Activated T-helper 1 cell treated with anti-CD3 and anti-CD28 coated beads, Interleukin-12 subunit alpha, Interleukin-12 subunit beta, Interleukin-2, Interleukin-4 antibody, amounts not matched to agents 30 ng/mL and 10 ng/mL and 1 ng/mL, durations not matched to agents 14 hours and 24 hours and 36 hours (primary cell): ENCODE measurements around the gene ASB10. TPM values are rescaled to one million over a fixed set of nuclear protein-coding genes. Genes with fewer than 3 reads are reported as not detected.

Experiments
- DNase-seq: peaks from one replicate; pipeline ENCODE4 v3.0.0; 2021; ENCODE audit warnings: low spot score
- H3K27ac Mint-ChIP-seq: one replicate; pipeline ENCODE4 v1.8.0; 2021; ENCODE audit warnings: mild to moderate bottlenecking, mixed read lengths
- H3K27me3 Mint-ChIP-seq: one replicate; pipeline ENCODE4 v1.8.0; 2022; ENCODE audit warnings: mild to moderate bottlenecking, moderate library complexity, mixed read lengths; ENCODE audit not compliant: insufficient read depth
- H3K36me3 Mint-ChIP-seq: one replicate; pipeline ENCODE4 v1.8.0; 2021; ENCODE audit warnings: low read depth, mixed read lengths
- H3K4me1 Mint-ChIP-seq: one replicate; pipeline ENCODE4 v1.8.0; 2021; ENCODE audit warnings: low read depth, mixed read lengths
- H3K4me3 Mint-ChIP-seq: one replicate; pipeline ENCODE4 v1.8.0; 2021; ENCODE audit warnings: mild to moderate bottlenecking, moderate library complexity, mixed read lengths
- H3K9me3 Mint-ChIP-seq: one replicate; pipeline ENCODE4 v1.8.0; 2021; ENCODE audit warnings: mixed read lengths
- intact Hi-C: fragments of 100-400 bp; cut with micrococcal nuclease; formaldehyde crosslinking; loops from one replicate; pipeline ENCODE4 v1.15.1; 2024
- total RNA-seq: library from RNA; stranded (reverse); gene quantifications from 2 replicates; pipeline ENCODE4 v1.2.3, GENCODE V29; 2022

Gene ASB10
- total RNA-seq, 1 donor from 2014 or later, result not detected

DNA sequence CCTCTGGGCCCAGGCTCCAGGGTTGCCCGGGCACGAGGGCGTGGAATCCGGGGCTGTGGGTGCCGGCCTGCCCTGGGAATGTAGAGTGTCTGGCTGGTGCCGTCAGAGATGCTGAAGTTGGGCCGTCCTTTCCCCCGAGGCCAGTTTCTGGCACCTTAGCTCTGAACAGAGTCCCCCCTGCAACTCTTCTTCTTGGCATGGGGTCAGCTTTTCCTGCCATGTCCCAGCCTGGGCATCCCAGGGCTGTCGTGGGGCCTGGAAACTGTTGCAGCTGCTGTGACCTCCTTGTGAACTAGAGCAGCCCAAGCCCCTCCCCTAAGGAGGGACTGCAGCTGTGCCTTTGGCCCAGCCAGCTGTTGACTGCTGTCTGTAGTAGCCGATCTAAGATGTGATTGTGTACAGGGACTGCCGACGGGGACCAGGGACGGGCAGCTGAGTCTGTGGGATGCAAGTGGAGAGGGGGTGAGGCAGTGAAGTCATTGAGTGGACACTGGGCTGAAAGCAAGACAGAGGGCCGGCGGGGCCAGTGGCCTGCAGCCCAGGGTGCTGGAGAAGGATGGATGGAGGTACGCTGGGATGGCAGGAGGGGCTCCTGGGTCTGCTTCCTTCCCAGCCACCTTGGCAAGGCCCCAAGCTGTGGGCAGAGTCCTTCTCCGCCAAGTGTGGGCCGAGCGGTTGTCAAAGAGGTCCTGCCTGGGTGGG, 55.3 kb downstream of the ASB10 start:
- H3K4me1 Mint-ChIP-seq, result no peaks in the 10 kb centered on the region
- H3K9me3 Mint-ChIP-seq, result no peaks in the 10 kb centered on the region
- DNase-seq, result no peak
- intact Hi-C loops, result no loop called here
- no peak overlapping the region for H3K27ac Mint-ChIP-seq
- H3K27me3 Mint-ChIP-seq, result no peaks in the 10 kb centered on the region
- H3K36me3 Mint-ChIP-seq, result no peaks in the 10 kb centered on the region
- no peak overlapping the region for H3K4me3 Mint-ChIP-seq

DNA sequence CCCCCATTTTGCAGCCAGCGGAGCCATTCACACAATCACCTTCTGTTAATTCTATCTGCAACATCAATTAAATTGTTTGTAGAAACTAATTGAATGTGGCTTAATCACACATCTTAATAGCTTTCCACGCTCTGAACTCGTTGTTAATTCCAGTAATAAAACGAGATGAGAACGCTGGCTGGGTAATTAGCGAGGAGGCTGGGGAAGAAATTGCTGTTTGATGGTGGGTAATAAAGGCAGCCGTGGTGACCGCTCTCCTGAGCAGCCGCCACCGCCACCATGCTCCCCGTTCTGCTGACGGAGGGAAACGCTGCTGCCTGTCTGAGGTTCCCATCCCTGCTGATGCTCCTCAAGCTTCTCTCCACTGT, 55.8 kb downstream of the ASB10 start:
- Mint-ChIP-seq H3K4me1 (no peaks in the 10 kb centered on the region), H3K27ac (no peak overlapping the region), H3K4me3 (no peak overlapping the region), H3K27me3 (no peaks in the 10 kb centered on the region), H3K36me3 (no peaks in the 10 kb centered on the region), H3K9me3 (no peaks in the 10 kb centered on the region)
- no peak for DNase-seq
- intact Hi-C loops, result no loop called here

DNA sequence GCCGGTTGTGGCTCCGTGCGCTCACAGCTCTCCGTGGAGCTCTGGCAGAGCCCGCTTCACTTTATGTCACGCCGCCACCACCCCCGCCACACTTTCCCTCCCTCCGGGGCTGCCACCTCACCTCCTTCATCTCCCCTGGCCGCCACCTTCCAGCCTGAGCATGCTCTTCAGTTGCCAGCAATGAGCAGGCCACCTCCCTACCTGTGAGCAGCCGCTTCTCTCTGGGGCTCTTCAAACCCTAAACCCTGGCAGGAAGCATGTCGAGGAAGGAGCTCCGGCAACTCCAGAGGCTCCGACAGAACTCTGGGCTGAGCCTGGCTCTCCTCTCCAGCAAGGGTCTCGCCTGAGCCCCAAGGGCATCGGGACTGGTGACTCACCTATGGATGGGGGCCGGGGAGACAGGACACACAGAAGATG, 56.3 kb downstream of the ASB10 start:
- no peaks in the 10 kb centered on the region for H3K4me1 Mint-ChIP-seq
- DNase-seq, result no peak
- no peaks in the 10 kb centered on the region for H3K9me3 Mint-ChIP-seq
- no peak overlapping the region for H3K27ac Mint-ChIP-seq
- H3K27me3 Mint-ChIP-seq, result no peaks in the 10 kb centered on the region
- intact Hi-C loops, result no loop called here
- H3K36me3 Mint-ChIP-seq, result no peaks in the 10 kb centered on the region
- H3K4me3 Mint-ChIP-seq, result no peak overlapping the region

DNA sequence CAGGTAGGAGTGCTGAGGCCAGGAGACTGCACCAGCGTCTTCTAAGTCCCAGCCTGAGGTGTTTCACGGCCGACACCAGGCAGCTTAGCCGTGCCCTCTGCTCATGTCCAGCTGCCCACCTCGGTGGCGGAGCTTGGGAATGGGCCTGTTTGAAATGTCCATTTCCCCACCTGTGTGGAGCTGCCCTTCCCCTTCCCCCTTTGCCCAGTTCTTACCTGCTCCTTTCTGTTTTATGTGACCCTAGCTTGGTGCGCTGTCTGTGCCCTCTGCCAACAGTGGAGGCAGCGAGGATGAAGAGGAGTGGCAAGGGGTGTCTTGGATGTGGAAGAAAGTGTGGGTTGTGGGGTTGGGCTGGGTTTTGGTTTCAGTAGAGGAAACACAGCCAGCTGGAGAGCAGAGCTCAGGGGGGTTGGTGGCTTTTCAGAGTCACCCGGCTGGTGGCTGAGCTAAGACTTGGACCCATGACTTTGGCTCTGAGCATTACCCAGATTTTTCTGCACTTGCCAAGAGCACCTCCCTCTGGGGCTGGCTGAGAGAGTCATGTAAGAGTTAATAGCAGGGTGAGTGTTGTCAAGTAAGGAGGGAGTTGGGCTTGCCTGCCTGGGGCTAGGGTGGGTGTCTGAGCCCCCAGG, 57.0 kb downstream of the ASB10 start:
- H3K9me3 Mint-ChIP-seq, result no peaks in the 10 kb centered on the region
- H3K4me3 Mint-ChIP-seq, result no peak overlapping the region
- no peaks in the 10 kb centered on the region for H3K27me3 Mint-ChIP-seq

GRCh38 chr7:151129117-151129959, 57.7 kb downstream of the ASB10 start:
- Mint-ChIP-seq H3K4me3 (no peak overlapping the region), H3K27ac (no peak overlapping the region), H3K4me1 (no peaks in the 10 kb centered on the region), H3K27me3 (no peaks in the 10 kb centered on the region), H3K36me3 (no peaks in the 10 kb centered on the region), H3K9me3 (no peaks in the 10 kb centered on the region)
- no peak for DNase-seq
- intact Hi-C loops, result no loop called here

More for the DNA sequence above, 57.0 kb downstream of the ASB10 start:
- DNase-seq, result no peak
- no peaks in the 10 kb centered on the region for H3K36me3 Mint-ChIP-seq
- H3K4me1 Mint-ChIP-seq, result no peaks in the 10 kb centered on the region
- H3K27ac Mint-ChIP-seq, result no peak overlapping the region
- intact Hi-C loops, result no loop called here

DNA sequence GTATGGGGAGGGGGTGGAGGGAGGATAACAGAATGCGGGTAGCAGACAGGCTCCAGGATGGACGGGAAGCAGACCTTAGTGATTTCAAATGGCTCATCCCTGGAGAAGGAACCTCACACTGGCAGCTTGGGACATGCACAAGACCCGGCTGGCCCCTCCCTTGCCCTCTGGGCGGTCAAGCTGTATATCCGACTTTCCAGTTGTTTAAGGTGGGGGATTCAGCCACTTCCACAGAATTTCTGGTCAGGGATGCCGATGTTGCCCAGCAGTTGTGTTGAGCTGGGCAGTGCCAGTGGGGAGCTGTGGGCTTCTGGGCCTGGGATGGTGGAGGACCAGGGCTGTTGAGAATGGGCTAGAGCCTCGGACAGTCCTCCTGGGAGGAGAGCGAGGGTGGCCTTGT, 58.3 kb downstream of the ASB10 start:
- H3K4me3 Mint-ChIP-seq, result no peak overlapping the region
- H3K36me3 Mint-ChIP-seq, result no peaks in the 10 kb centered on the region
- DNase-seq, result no peak
- no peaks in the 10 kb centered on the region for H3K4me1 Mint-ChIP-seq
- no peaks in the 10 kb centered on the region for H3K27me3 Mint-ChIP-seq
- H3K9me3 Mint-ChIP-seq, result no peaks in the 10 kb centered on the region
- H3K27ac Mint-ChIP-seq, result no peak overlapping the region
- intact Hi-C loops, result no loop called here

GRCh38 chr7:151128144-151128543, 58.9 kb downstream of the ASB10 start:
- intact Hi-C loops, result no loop called here
- no peak for DNase-seq
- H3K4me1 Mint-ChIP-seq, result no peaks in the 10 kb centered on the region
- no peaks in the 10 kb centered on the region for H3K9me3 Mint-ChIP-seq
- H3K36me3 Mint-ChIP-seq, result no peaks in the 10 kb centered on the region
- H3K27me3 Mint-ChIP-seq, result no peaks in the 10 kb centered on the region
- peak overlapping the region; percentile 11 for H3K27ac Mint-ChIP-seq
- H3K4me3 Mint-ChIP-seq, result no peak overlapping the region

- Mint-ChIP-seq H3K9me3 (no peaks in the 10 kb centered on the region), H3K27me3 (no peaks in the 10 kb centered on the region), H3K36me3 (no peaks in the 10 kb centered on the region), H3K4me1 (no peaks in the 10 kb centered on the region), H3K4me3 (no peak overlapping the region), H3K27ac (no peak overlapping the region)
- intact Hi-C loops, result no loop called here
- no peak for DNase-seq
These were observed 60.4 kb downstream of the ASB10 start for GRCh38 chr7:151126491-151127137.

DNA sequence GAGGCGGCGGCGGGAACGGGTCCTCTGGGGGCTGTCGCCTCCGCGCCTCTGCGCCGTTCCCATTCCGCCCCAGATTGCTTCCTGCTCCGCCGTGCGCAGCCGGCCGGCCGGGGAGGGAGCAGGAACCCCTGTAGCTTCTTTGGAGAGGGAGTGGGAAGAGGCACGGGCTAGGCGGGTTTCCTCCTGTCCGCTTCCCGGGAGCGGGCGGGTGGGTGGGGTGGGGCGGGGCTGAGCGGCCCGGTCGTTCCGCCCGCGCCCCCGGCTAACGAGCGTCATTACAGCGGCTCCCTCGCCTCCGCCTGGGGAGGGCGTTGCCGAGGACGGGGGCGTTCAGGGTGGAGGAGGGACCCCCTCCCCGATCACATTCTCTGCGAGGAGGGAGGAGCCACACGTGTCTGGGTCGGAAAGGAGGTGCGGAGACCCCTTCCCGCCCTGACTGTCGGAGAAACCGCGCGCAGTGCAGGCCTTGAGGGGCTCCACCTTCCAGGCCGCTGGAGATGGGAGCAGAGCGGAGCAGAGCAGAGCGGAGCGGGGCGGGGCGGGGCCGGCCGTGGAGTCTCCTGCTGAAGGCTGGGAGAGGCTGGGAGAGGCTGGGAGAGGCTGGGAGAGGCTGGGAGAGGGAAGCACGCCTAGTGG, 61.1 kb downstream of the ASB10 start:
- Mint-ChIP-seq H3K27me3 (no peaks in the 10 kb centered on the region), H3K9me3 (no peaks in the 10 kb centered on the region), H3K4me1 (no peaks in the 10 kb centered on the region), H3K36me3 (no peaks in the 10 kb centered on the region), H3K4me3 (no peak overlapping the region), H3K27ac (no peak overlapping the region)
- no peak for DNase-seq
- intact Hi-C loops, result no loop called here

Other genes with a start within 250 kb of the ASB10 start
- 0.20 and 0.49 TPM in 2 replicates for gene KCNH2, start 208.9 kb downstream of the ASB10 start, total RNA-seq
- 12.2 and 12.8 TPM in 2 replicates for gene NOS3, start 196.2 kb downstream of the ASB10 start, total RNA-seq
- gene ATG9B, start 162.8 kb downstream of the ASB10 start, total RNA-seq, result 4.7 and 6.3 TPM in 2 replicates
- 56.9 and 57.9 TPM in 2 replicates for gene ABCB8, start 158.8 kb downstream of the ASB10 start, total RNA-seq
- gene ASIC3, start 138.7 kb downstream of the ASB10 start, total RNA-seq, result 1.9 and 4.1 TPM in 2 replicates
- gene CDK5, start 129.4 kb downstream of the ASB10 start, total RNA-seq, result 24.9 and 28.1 TPM in 2 replicates
- gene SLC4A2, start 127.7 kb downstream of the ASB10 start, total RNA-seq, result 127 and 128 TPM in 2 replicates
- gene FASTK, start 106.4 kb downstream of the ASB10 start, total RNA-seq, result 92.6 and 96.3 TPM in 2 replicates
- gene TMUB1, start 103.8 kb downstream of the ASB10 start, total RNA-seq, result 55.3 and 63.4 TPM in 2 replicates
- gene AGAP3, start 100.8 kb downstream of the ASB10 start, total RNA-seq, result 52.9 and 58.0 TPM in 2 replicates
- gene GBX1, start 19.6 kb downstream of the ASB10 start, total RNA-seq, result not detected in 2 replicates
- gene H2BK1, start 23.2 kb upstream of the ASB10 start, total RNA-seq, result not detected in 2 replicates
- gene ABCF2, start 40.0 kb upstream of the ASB10 start, total RNA-seq, result 81.7 and 85.4 TPM in 2 replicates
- gene CHPF2, start 45.2 kb upstream of the ASB10 start, total RNA-seq, result 45.6 and 48.5 TPM in 2 replicates
- 2.4 and 3.1 TPM in 2 replicates for gene SMARCD3, start 61.4 kb upstream of the ASB10 start, total RNA-seq
- gene NUB1, start 154.6 kb upstream of the ASB10 start, total RNA-seq, result 40.3 and 41.2 TPM in 2 replicates
- not detected in 2 replicates for gene WDR86, start 222.8 kb upstream of the ASB10 start, total RNA-seq